Panc1 (cell line): ENCODE measurements around the gene BLOC1S6. TPM values are rescaled to one million over a fixed set of nuclear protein-coding genes. Genes with fewer than 3 reads are reported as not detected.

Experiments
- total RNA-seq: library from RNA; stranded (reverse); gene quantifications from one replicate; pipeline ENCODE4 v1.2.1, GENCODE V29; 2021; ENCODE audit not compliant: unreplicated experiment

The BLOC1S6 gene
- total RNA-seq, 1 experiment from 2014 or later, result 52.0 TPM

Other genes starting within 250 kb of the BLOC1S6 start
- 7.6 TPM for gene GATM, start 208.8 kb upstream of the BLOC1S6 start, total RNA-seq
- gene SLC30A4, start 64.6 kb upstream of the BLOC1S6 start, total RNA-seq, result 9.3 TPM
- 62.2 TPM for gene SQOR, start 47.6 kb downstream of the BLOC1S6 start, total RNA-seq